Cardiac muscle cell (in vitro differentiated cells and primary cell): ENCODE results near the gene ANKMY1. TPM values are rescaled to one million over a fixed set of nuclear protein-coding genes. Genes with fewer than 3 reads are reported as not detected.

Experiments used
- DNase-seq, 2 donors: peaks; one replicate each; pipeline versions ENCODE4 v3.0.0 to v3.0.0-alpha.2; 2010 to 2017; ENCODE audit warnings: low read depth in 1 of 2, low spot score in 1 of 2
- H3K27ac ChIP-seq: fragments of 200-600 bp; sonication (generic); 2 replicates; pipeline ENCODE4 v1.5.1; 2016
- H3K27me3 ChIP-seq: fragments of 200-600 bp; sonication (generic); 2 replicates; pipeline ENCODE4 v1.6.0; 2016; ENCODE audit warnings: control low read depth
- H3K36me3 ChIP-seq: fragments of 200-600 bp; sonication (generic); 2 replicates; pipeline ENCODE4 v1.5.1; 2016; ENCODE audit warnings: control low read depth
- H3K4me1 ChIP-seq: fragments of 200-600 bp; sonication (generic); 2 replicates; pipeline ENCODE4 v1.8.1; 2017; ENCODE audit warnings: low read depth, mild to moderate bottlenecking, mixed run types
- H3K4me3 ChIP-seq: fragments of 200-600 bp; sonication (generic); 2 replicates; pipeline ENCODE4 v1.5.1; 2016; ENCODE audit warnings: mild to moderate bottlenecking
- H3K9me3 ChIP-seq: fragments of 200-600 bp; sonication (generic); 2 replicates; pipeline ENCODE4 v1.5.1; 2017; ENCODE audit warnings: low read depth, mild to moderate bottlenecking, control low read depth
- CTCF ChIP-seq: IDR thresholded peaks from 2 replicates; pipeline ENCODE4 v1.5.1; 2012; ENCODE audit warnings: low read depth, mild to moderate bottlenecking, low read length
- polyA plus RNA-seq: library from polyadenylated mRNA; unstranded; fragments of >200 nt; fragmentation: Nextera tagmentation; extraction: Ambion mirVana; gene quantifications from 2 replicates; pipeline ENCODE4 v1.2.1, GENCODE V29; 2016
- total RNA-seq: library from RNA; depleted of rRNA; stranded (reverse); fragments of >200 nt; gene quantifications from 2 replicates; pipeline ENCODE4 v1.2.3, GENCODE V29; 2016

The ANKMY1 gene
- total and polyA plus RNA-seq, 2 experiments from 2014 or later = 7.6 to 10.8 TPM

GRCh38 chr2:240445961-240446663, 111.7 kb downstream of the ANKMY1 start:
- no peak for TF ChIP-seq CTCF

GRCh38 chr2:240444464-240444863, 113.3 kb downstream of the ANKMY1 start:
- DNase-seq = no peak
- Histone ChIP-seq H3K4me3 (no peak overlapping the region), H3K27me3 (no peaks in the 10 kb centered on the region), H3K9me3 (no peaks in the 10 kb centered on the region), H3K36me3 (no peaks in the 10 kb centered on the region), H3K4me1 (peaks cover under 1% of the 10 kb centered on the region), H3K27ac (no peak overlapping the region)
- no peak for TF ChIP-seq CTCF

More at GRCh38 chr2:240445961-240446663, 111.7 kb downstream of the ANKMY1 start:
- Histone ChIP-seq H3K36me3 (no peaks in the 10 kb centered on the region), H3K9me3 (no peaks in the 10 kb centered on the region), H3K4me1 (peaks cover 11% of the 10 kb centered on the region), H3K27ac (no peak overlapping the region), H3K27me3 (no peaks in the 10 kb centered on the region), H3K4me3 (no peak overlapping the region)
- DNase-seq = no peak

GRCh38 chr2:240443891-240444301, 113.9 kb downstream of the ANKMY1 start:
- no peaks in the 10 kb centered on the region for H3K27me3 ChIP-seq
- H3K4me1 ChIP-seq = no peaks in the 10 kb centered on the region
- no peak overlapping the region for H3K4me3 ChIP-seq
- no peaks in the 10 kb centered on the region for H3K36me3 ChIP-seq
- no peak for DNase-seq
- H3K9me3 ChIP-seq = no peaks in the 10 kb centered on the region
- no peak for TF ChIP-seq CTCF
- no peak overlapping the region for H3K27ac ChIP-seq

GRCh38 chr2:240442891-240443715, 114.7 kb downstream of the ANKMY1 start:
- H3K4me1 ChIP-seq = no peaks in the 10 kb centered on the region
- DNase-seq = no peak
- H3K36me3 ChIP-seq = no peaks in the 10 kb centered on the region
- H3K4me3 ChIP-seq = no peak overlapping the region
- no peaks in the 10 kb centered on the region for H3K27me3 ChIP-seq
- no peak for TF ChIP-seq CTCF
- no peak overlapping the region for H3K27ac ChIP-seq
- H3K9me3 ChIP-seq = no peaks in the 10 kb centered on the region

- no peaks in the 10 kb centered on the region for H3K9me3 ChIP-seq
Measured at GRCh38 chr2:240441993-240442411, 115.8 kb downstream of the ANKMY1 start.

More at GRCh38 chr2:240441993-240442411, 115.8 kb downstream of the ANKMY1 start:
- Histone ChIP-seq H3K4me3 (no peak overlapping the region), H3K27me3 (peaks cover 10% of the 10 kb centered on the region), H3K27ac (no peak overlapping the region), H3K4me1 (no peaks in the 10 kb centered on the region), H3K36me3 (no peaks in the 10 kb centered on the region)
- DNase-seq = no peak
- no peak for TF ChIP-seq CTCF
